Stimulated activated CD4-positive, alpha-beta T cell treated with anti-CD3 and anti-CD28 coated beads, Interleukin-2, amount 100 ng/mL, for 48 hours (primary cell): Measurements from ENCODE around the gene PPP1R12C.

Source experiments
- DNase-seq, 2 donors: peaks; one replicate each; pipeline ENCODE4 v3.0.0-alpha.2; 2020

PPP1R12C gene

GRCh38 chr19:55146078-55146704 lies 28.8 kb upstream of the PPP1R12C start:
- DNase-seq, result no peak

- no peak for DNase-seq
Observed at GRCh38 chr19:55145232-55145631, 27.8 kb upstream of the PPP1R12C start.

GRCh38 chr19:55141696-55142095 lies 24.3 kb upstream of the PPP1R12C start:
- no peak for DNase-seq

- DNase-seq, result no peak
Observed at GRCh38 chr19:55137915-55138314, 20.5 kb upstream of the PPP1R12C start.

GRCh38 chr19:55136399-55137102 lies 19.1 kb upstream of the PPP1R12C start:
- no peak for DNase-seq

GRCh38 chr19:55134736-55135135 lies 17.3 kb upstream of the PPP1R12C start:
- DNase-seq, result no peak

GRCh38 chr19:55133639-55134444 lies 16.4 kb upstream of the PPP1R12C start:
- no peak for DNase-seq

- no peak for DNase-seq
Observed at GRCh38 chr19:55132453-55133129, 15.2 kb upstream of the PPP1R12C start.

GRCh38 chr19:55131421-55131820 lies 14.0 kb upstream of the PPP1R12C start:
- DNase-seq, result no peak

GRCh38 chr19:55119053-55119452 lies 1.6 kb upstream of the PPP1R12C start:
- no peak for DNase-seq

GRCh38 chr19:55118401-55118991 lies 1.1 kb upstream of the PPP1R12C start:
- DNase-seq, result peak in 1 of 2 donors; percentile 32

GRCh38 chr19:55117663-55118391 lies 390 bp upstream of the PPP1R12C start:
- DNase-seq, result peak; percentile 95 to 96

GRCh38 chr19:55116232-55116858 lies 1.1 kb downstream of the PPP1R12C start:
- peak; percentile 34 to 48 for DNase-seq

- DNase-seq, result no peak
Observed at GRCh38 chr19:55115446-55116065, 1.9 kb downstream of the PPP1R12C start.

GRCh38 chr19:55114566-55115145 lies 2.8 kb downstream of the PPP1R12C start:
- DNase-seq, result no peak

- DNase-seq, result no peak
Observed at GRCh38 chr19:55113570-55114039, 3.8 kb downstream of the PPP1R12C start.

GRCh38 chr19:55112777-55113569 lies 4.5 kb downstream of the PPP1R12C start:
- DNase-seq, result no peak

- no peak for DNase-seq
Observed at GRCh38 chr19:55112246-55112776, 5.1 kb downstream of the PPP1R12C start.

GRCh38 chr19:55111238-55111831 lies 6.1 kb downstream of the PPP1R12C start:
- DNase-seq, result no peak
